GM12878 (cell line): ENCODE results near the gene ABHD17C. TPM values are rescaled to one million over a fixed set of nuclear protein-coding genes. Genes with fewer than 3 reads are reported as not detected.

Experiments
- ATAC-seq: fragments of 200-7000 bp; cut with Tn5 transposase; 3 replicates; pipeline ENCODE4 v1.9.1; 2020; ENCODE audit warnings: mild to moderate bottlenecking, moderate library complexity
- BruUV-seq: library from RNA; stranded (reverse); fragments of 400-500 nt; replicated peaks from 2 replicates; lab custom pipeline; 2021; lab: Mats Ljungman, UMichigan
- CTCF ChIA-PET: fragments of 300-600 bp; sonication (Branson Sonifier 250); formaldehyde crosslinking; extraction: SDS; loops from one replicate; lab custom pipeline; 2021; ENCODE audit warnings: inconsistent platforms; lab: Yijun Ruan, JAX
- POLR2A ChIA-PET: fragments of 350-600 bp; formaldehyde crosslinking; extraction: SDS; loops from one replicate; lab custom pipeline; 2021; ENCODE audit warnings: inconsistent platforms; lab: Charles Lee
- RAD21 ChIA-PET: fragments of 300-600 bp; sonication (Branson Sonifier 250); formaldehyde crosslinking; loops from one replicate; lab custom pipeline; 2023; ENCODE audit warnings: antibody characterized with exemption; ENCODE audit not compliant: unreplicated experiment; lab: Charles Lee
- SMC1A ChIA-PET: fragments of 300-600 bp; sonication (Branson Sonifier 250); formaldehyde crosslinking; loops from one replicate; lab custom pipeline; 2023; ENCODE audit not compliant: unreplicated experiment, uncharacterized antibody; lab: Charles Lee
- DNase-seq: peaks from one replicate; pipeline ENCODE4 v3.0.0-alpha.2; 2011; ENCODE audit warnings: low read depth, low spot score
- FAIRE-seq: peaks from 3 replicates; lab custom pipeline; 2011; peaks lifted over from hg19 to GRCh38; lab: Jason Lieb, UNC
- H2AFZ ChIP-seq: 2 replicates; pipeline ENCODE4 v1.6.0; 2011; ENCODE audit warnings: low read depth, low read length, control low read depth; ENCODE audit not compliant: control insufficient read depth
- H3K27ac ChIP-seq: 2 replicates; pipeline ENCODE4 v1.5.1; 2011; ENCODE audit warnings: control low read depth; ENCODE audit not compliant: control insufficient read depth, insufficient read depth
- H3K27me3 ChIP-seq, 2 experiments: replicated peaks in 1 of 2; 2 replicates each; pipeline versions ENCODE4 v1.6.0 to v1.6.1; 2011; ENCODE audit warnings: low read length in 1 of 2; ENCODE audit not compliant: control insufficient read depth in 2 of 2, insufficient read depth in 2 of 2
- H3K36me3 ChIP-seq, 2 experiments: 2 replicates each; pipeline ENCODE4 v1.5.1; 2011; ENCODE audit warnings: low read length in 1 of 2; ENCODE audit not compliant: control insufficient read depth in 2 of 2, insufficient read depth in 2 of 2
- H3K4me1 ChIP-seq: 2 replicates; pipeline ENCODE4 v1.6.1; 2011; ENCODE audit warnings: mild to moderate bottlenecking, low read length, moderate library complexity, mixed read lengths; ENCODE audit not compliant: control insufficient read depth, insufficient read depth
- H3K4me2 ChIP-seq: 2 replicates; pipeline ENCODE4 v1.6.0; 2011; ENCODE audit warnings: control low read depth; ENCODE audit not compliant: control insufficient read depth, insufficient read depth
- H3K4me3 ChIP-seq: fragments of 200-600 bp; sonication (generic); 2 replicates; pipeline ENCODE4 v1.5.1; 2016
- H3K79me2 ChIP-seq: 2 replicates; pipeline ENCODE4 v1.6.0; 2011; ENCODE audit warnings: low read length; ENCODE audit not compliant: control insufficient read depth, insufficient read depth
- H3K9ac ChIP-seq: 2 replicates; pipeline ENCODE4 v1.8.0; 2011; ENCODE audit warnings: low read length, control low read depth, mixed read lengths; ENCODE audit not compliant: control insufficient read depth, insufficient read depth
- H3K9me3 ChIP-seq: replicated peaks from 3 replicates; pipeline ENCODE4 v1.5.1; 2011; ENCODE audit warnings: mild to moderate bottlenecking, low read length; ENCODE audit not compliant: control insufficient read depth, insufficient read depth
- H4K20me1 ChIP-seq: 2 replicates; pipeline ENCODE4 v1.6.0; 2011; ENCODE audit not compliant: control insufficient read depth, insufficient read depth
- BCLAF1 ChIP-seq: fragments of 450-650 bp; IDR thresholded peaks from 2 replicates; pipeline ENCODE4 v1.6.1; 2017; ENCODE audit warnings: antibody characterized with exemption, mild to moderate bottlenecking, moderate library complexity
- CHD4 ChIP-seq: fragments of 200-600 bp; sonication (generic); IDR thresholded peaks from 2 replicates; pipeline ENCODE4 v1.6.1; 2016; ENCODE audit warnings: mild to moderate bottlenecking
- HCFC1 ChIP-seq: fragments of 150-350 bp; IDR thresholded peaks from 2 replicates; pipeline ENCODE4 v1.6.1; 2014; ENCODE audit warnings: low read length
- HDAC6 ChIP-seq: fragments of 200-600 bp; sonication (generic); IDR thresholded peaks from one replicate; pipeline ENCODE4 v1.8.0; 2017; ENCODE audit warnings: antibody characterized with exemption; ENCODE audit not compliant: unreplicated experiment
- HDGF ChIP-seq: fragments of 450-650 bp; IDR thresholded peaks from 2 replicates; pipeline ENCODE4 v1.6.1; 2016; ENCODE audit warnings: antibody characterized with exemption
- MAX ChIP-seq: IDR thresholded peaks from 2 replicates; pipeline ENCODE4 v1.6.1; 2012; ENCODE audit warnings: low read depth, low read length, improper control_type of control experiment
- MYB ChIP-seq: fragments of 150-350 bp; IDR thresholded peaks from 2 replicates; pipeline ENCODE4 v1.6.1; 2014; ENCODE audit warnings: mild to moderate bottlenecking, low read depth, low read length, borderline replicate concordance
- MYC ChIP-seq: IDR thresholded peaks from 2 replicates; pipeline ENCODE4 v1.6.1; 2011; ENCODE audit warnings: mild to moderate bottlenecking, low read length, moderate library complexity, inconsistent platforms; ENCODE audit not compliant: insufficient read depth, insufficient replicate concordance, insufficient read length, severe bottlenecking
- NR2C2 ChIP-seq: IDR thresholded peaks from 2 replicates; pipeline ENCODE4 v1.6.1; 2011; ENCODE audit warnings: borderline replicate concordance, low read depth; ENCODE audit not compliant: control insufficient read depth, insufficient read length
- PBX3 ChIP-seq: IDR thresholded peaks from 2 replicates; pipeline ENCODE4 v1.6.1; 2011; ENCODE audit warnings: mild to moderate bottlenecking, low read depth, low read length, moderate library complexity; ENCODE audit not compliant: insufficient replicate concordance
- REST ChIP-seq: IDR thresholded peaks from 2 replicates; pipeline ENCODE4 v1.6.1; 2012; ENCODE audit warnings: mild to moderate bottlenecking, low read depth, low read length
- TARDBP ChIP-seq: IDR thresholded peaks from 2 replicates; pipeline ENCODE4 v1.6.1; 2016; ENCODE audit warnings: borderline replicate concordance
- WGBS: methylation state at CpG from one replicate; pipeline ENCODE4 v1.1.6; 2016; ENCODE audit warnings: low lambda C conversion rate; ENCODE audit not compliant: insufficient replicate concordance, insufficient coverage; ENCODE audit errors: missing lambda C conversion rate; 5-methylcytosine and 5-hydroxymethylcytosine counted together
- in situ Hi-C: fragments of 300-500 bp; cut with MboI; formaldehyde crosslinking; loops from 9 replicates; pipeline ENCODE4 v1.14.3; 2018; ENCODE audit warnings: mixed read lengths
- intact Hi-C: fragments of 100-400 bp; cut with micrococcal nuclease; formaldehyde crosslinking; loops from one replicate; pipeline ENCODE4 v1.14.2; 2022; ENCODE audit not compliant: unreplicated experiment
- polyA plus RNA-seq, 11 experiments: library from polyadenylated mRNA; depleted of rRNA in 4 of 11; unstranded in 6 of 11; stranded (reverse) in 5 of 11; fragments of >200 nt; fragmentation: Nextera tagmentation in 4 of 11; fragmentation: Illumina TruSeq in 1 of 11; extraction: Ambion mirVana in 4 of 11; extraction: Trizol in 1 of 11; gene quantifications; 1 replicate in 1 of 11; 2 replicates in 10 of 11; pipeline versions ENCODE4 v1.2.1 to v1.2.3, GENCODE V29; 2011 to 2016; ENCODE audit warnings: inconsistent platforms in 2 of 11, missing spikeins in 2 of 11, low read depth in 1 of 11
- total RNA-seq, 4 experiments: library from RNA; depleted of rRNA in 3 of 4; stranded (reverse); fragments of >200 nt in 3 of 4; fragmentation: Illumina TruSeq in 1 of 4; extraction: Trizol in 1 of 4; gene quantifications; 2 replicates each; pipeline versions ENCODE4 v1.2.1 to v1.2.3, GENCODE V29; 2013 to 2021

The ABHD17C gene
- total and polyA plus RNA-seq, 10 of the 15 experiments (the other 5 are each of a cell fraction or from before 2014, with no cell fraction given), result 0.92 to 11.4 (median 5.5) TPM

- TF ChIP-seq REST (no peak), PBX3 (no peak), HDGF (no peak), NR2C2 (no peak)
Measured at GRCh38 chr15:80703081-80703480, 8.0 kb downstream of the ABHD17C start (continued).

- POLR2A ChIA-PET, result no interaction called here
Measured at GRCh38 chr15:80703965-80704364, 8.9 kb downstream of the ABHD17C start.

More at GRCh38 chr15:80703965-80704364, 8.9 kb downstream of the ABHD17C start:
- TF ChIP-seq BCLAF1 (no peak), HDGF (no peak), CHD4 (no peak), TARDBP (no peak), HCFC1 (no peak), MAX (no peak), MYB (no peak), HDAC6 (no peak), MYC (no peak)
- TF ChIP-seq, all 136 proteins: peak for 0
- DNase-seq (no peak), ATAC-seq (no peak), FAIRE-seq (no peak)
- SMC1A ChIA-PET, result no interaction called here
- Histone ChIP-seq H3K4me3 (no peak overlapping the region), H3K9ac (no peak overlapping the region), H3K4me2 (no peak overlapping the region), H3K9me3 (no peaks in the 10 kb centered on the region), H3K27ac (no peak overlapping the region), H3K27me3 (no peaks in the 10 kb centered on the region), H3K36me3 (no peaks in the 10 kb centered on the region; a peak in 1 of 4 replicates), H3K4me1 (no peaks in the 10 kb centered on the region; the same call in 1 of the 2 replicates), H2AFZ (no peak overlapping the region), H3K79me2 (peaks cover 2% of the 10 kb centered on the region), H4K20me1 (no peaks in the 10 kb centered on the region)
- intact Hi-C loops (no loop called here), in situ Hi-C loops (no loop called here)
- CTCF ChIA-PET, result no interaction called here
- WGBS, result 28% methylated on average over 3 of the region's 3 CpGs
- BruUV-seq, result no TSS peak
- RAD21 ChIA-PET, result interaction anchor here (0.9 kb wide), 1 partner anchor 9 kb away, joined by 3 read pairs; the partner anchor contains the start of gene ABHD17C
